Measurements from ENCODE around the gene FAM180B. TPM values are rescaled to one million over a fixed set of nuclear protein-coding genes. Genes with fewer than 3 reads are reported as not detected.

FAM180B gene
- total and polyA plus RNA-seq, 2 of the 4 experiments (the other 2 are of a cell fraction): not detected

- ChIA-PET CTCF (interaction anchor here (0.5 to 2.7 kb wide), 2 partner anchors 10 to 220 kb away, joined by 3 to 9 read pairs; no protein-coding TSS in a partner anchor), POLR2A (ENCODE audit: unreplicated experiment) (interaction anchor here (0.6 kb wide), 1 partner anchor 54 kb away, joined by 3 read pairs; no protein-coding TSS in a partner anchor)
- intact Hi-C loops (cut with micrococcal nuclease) (loop anchor here (1.0 kb wide), 1 partner anchor 54 kb away; the partner anchor contains the start of gene CELF1), in situ Hi-C loops (cut with MboI; ENCODE audit: low sequenced_read_pairs) (no loop called here), dilution Hi-C loops (cut with HindIII; ENCODE audit: low sequenced_read_pairs, unreplicated experiment) (no loop called here)
- no peak overlapping the region for H2AK5ac ChIP-seq (ENCODE audit: low read depth, low read length)
- no peaks in the 10 kb centered on the region for H3K79me1 ChIP-seq (ENCODE audit: low read depth in 1 of 2, low read length in 2 of 2)
- no peak overlapping the region for H3K4me3 ChIP-seq (ENCODE audit: insufficient read depth, low read depth, low read length)
- no peak overlapping the region for H4K5ac ChIP-seq (ENCODE audit: low read depth, low read length)
- H3K36me3 ChIP-seq (ENCODE audit: control insufficient read depth, insufficient read depth, low read length): peaks cover 4% of the 10 kb centered on the region; the same call in 1 of the 2 replicates
- no peak overlapping the region for H3K4me2 ChIP-seq (ENCODE audit: low read depth, low read length)
- no peak overlapping the region for H4K91ac ChIP-seq (ENCODE audit: insufficient read depth, low read depth, low read length)
- no peak overlapping the region for H2BK20ac ChIP-seq (ENCODE audit: low read depth, low read length)
- H3K9me3 ChIP-seq (ENCODE audit: control insufficient read depth, insufficient read depth, low read length): no peaks in the 10 kb centered on the region
- peak overlapping the region; percentile 49; the same call in 1 of the 2 replicates for H3K14ac ChIP-seq (replicated peaks; ENCODE audit: low read depth, low read length)
- H3K27me3 ChIP-seq (ENCODE audit: control insufficient read depth, insufficient read depth, low read length): no peaks in the 10 kb centered on the region
- H3K9ac ChIP-seq (ENCODE audit: low read depth, low read length): no peak overlapping the region
- no CpG with 5 or more reads among the region's 7 CpGs for WGBS, 2 experiments (ENCODE audit: extremely low coverage in 2 of 2, insufficient read length in 1 of 2)
- no peak overlapping the region for H3K27ac ChIP-seq (ENCODE audit: insufficient read depth, low read length)
- no peak overlapping the region for H2BK5ac ChIP-seq (ENCODE audit: low read depth, low read length, poor library complexity, severe bottlenecking)
- TF ChIP-seq RCOR1 (IDR thresholded peaks at IDR 0.05; ENCODE audit: insufficient replicate concordance, low read length) (no peak), MAZ (IDR thresholded peaks at IDR 0.05; ENCODE audit: borderline replicate concordance, low read depth, low read length) (no peak), MXI1 (IDR thresholded peaks at IDR 0.05; ENCODE audit: borderline replicate concordance, low read depth, low read length) (peak; percentile 76), RFX5 (IDR thresholded peaks at IDR 0.05; ENCODE audit: low read depth, low read length) (no peak), ELK1 (IDR thresholded peaks at IDR 0.05; ENCODE audit: borderline replicate concordance, low read depth, low read length) (no peak), BHLHE40 (IDR thresholded peaks at IDR 0.05; ENCODE audit: low read depth, low read length) (peak; percentile 29; the same call in 1 of the 2 replicates), CHD1 (IDR thresholded peaks at IDR 0.05; ENCODE audit: low read depth, low read length) (no peak), SMC3 (IDR thresholded peaks at IDR 0.05; ENCODE audit: low read depth, low read length) (no peak), RAD21 (IDR thresholded peaks at IDR 0.05; ENCODE audit: low read length) (peak; percentile 24; the same call in 1 of the 2 replicates), USF2 (IDR thresholded peaks at IDR 0.05; ENCODE audit: low read depth, low read length) (no peak), FOS (IDR thresholded peaks at IDR 0.05; ENCODE audit: low read depth, low read length) (peak; percentile 68), MAFK (IDR thresholded peaks at IDR 0.05; ENCODE audit: low read depth, low read length) (peak; percentile 40; the same call in 1 of the 2 replicates), POLR2A (IDR thresholded peaks at IDR 0.05; ENCODE audit: low read depth, low read length) (no peak), NFE2L2 (IDR thresholded peaks at IDR 0.05; ENCODE audit: low read depth, low read length) (no peak), CEBPB (IDR thresholded peaks at IDR 0.05; ENCODE audit: low read depth, low read length) (no peak), CTCF (conservative IDR thresholded peaks at IDR 0.05; ENCODE audit: low read depth, low read length) (no peak)
- 0 out of 2 replicates have a peak overlapping the region, but pooled peaks have one; percentile 26 for H3K4ac ChIP-seq (ENCODE audit: low read depth, low read length)
- DNase-seq: peak; percentile 96
- H2BK120ac ChIP-seq (ENCODE audit: low read depth, low read length): no peak overlapping the region
- peak; percentile 97 for ATAC-seq (ENCODE audit: low read depth)
- peaks cover 8% of the 10 kb centered on the region for H3K4me1 ChIP-seq (ENCODE audit: control insufficient read depth, insufficient read depth, low read length)
- no peak overlapping the region for H2AK9ac ChIP-seq (replicated peaks; ENCODE audit: low read depth, low read length, poor library complexity)
- H2BK15ac ChIP-seq (ENCODE audit: low read depth, low read length): no peak overlapping the region
- peak overlapping the region; percentile 29 for H2AFZ ChIP-seq (replicated peaks; ENCODE audit: low read length, poor library complexity)
- no peak overlapping the region for H3K56ac ChIP-seq (ENCODE audit: extremely low read depth, insufficient read depth, low read length)
- H3K9me1 ChIP-seq (ENCODE audit: insufficient read depth, low read length): peaks cover 6% of the 10 kb centered on the region
- no peak overlapping the region for H3K18ac ChIP-seq (ENCODE audit: low read depth, low read length)
- no peak overlapping the region for H4K8ac ChIP-seq (ENCODE audit: low read depth in 2 of 2, low read length in 2 of 2)
- H3K23ac ChIP-seq (ENCODE audit: low read depth, low read length): no peak overlapping the region
- peaks cover 7% of the 10 kb centered on the region; the same call in 1 of the 2 replicates for H4K20me1 ChIP-seq (ENCODE audit: insufficient read depth, low read length)
- no TSS peak for BruUV-seq (replicated peaks)
Observed at GRCh38 chr11:47607380-47607779, 20.9 kb downstream of the FAM180B start.
